ENCODE results near the gene NID2.

GRCh38 chr14:52082903-52083302, 14.0 kb upstream of the NID2 start:
- TF ChIP-seq CTCF (IDR thresholded peaks at IDR 0.05 in 4 of 5, conservative IDR thresholded peaks at IDR 0.05 in 1 of 5) (no peak), POLR2A (IDR thresholded peaks at IDR 0.05) (no peak)

Data from gastrocnemius medialis (tissue), 4 donors.